ENCODE data around the gene P2RY11.
A peak's percentile ranks its signal among the peaks of the same experiment; 100 is the strongest.

The P2RY11 gene

GRCh38 chr19:10093295-10094186 lies 18.0 kb upstream of the P2RY11 start:
- DNase-seq: no peak

- DNase-seq: no peak
Measured at GRCh38 chr19:10095622-10095947, 15.9 kb upstream of the P2RY11 start.

- peak; percentile 70 for DNase-seq
Measured at GRCh38 chr19:10095948-10096614, 15.4 kb upstream of the P2RY11 start.

- no peak for DNase-seq
Measured at GRCh38 chr19:10096615-10096963, 14.9 kb upstream of the P2RY11 start.

- no peak for DNase-seq
Measured at GRCh38 chr19:10100163-10100785, 11.2 kb upstream of the P2RY11 start.

GRCh38 chr19:10102787-10103236 lies 8.7 kb upstream of the P2RY11 start:
- DNase-seq: no peak

- no peak for DNase-seq
Measured at GRCh38 chr19:10104130-10104513, 7.4 kb upstream of the P2RY11 start.

GRCh38 chr19:10104665-10105508 lies 6.6 kb upstream of the P2RY11 start:
- no peak for DNase-seq

GRCh38 chr19:10105509-10106099 lies 5.9 kb upstream of the P2RY11 start:
- DNase-seq: no peak

GRCh38 chr19:10106100-10106936 lies 5.2 kb upstream of the P2RY11 start, which contains the start of gene PPAN:
Gene PPAN (plus strand): TSS chr19:10106362. CDS start chr19:10106395, 33 bp downstream.
- DNase-seq: peak; percentile 93

- DNase-seq: no peak
Measured at GRCh38 chr19:10107254-10107653, 4.2 kb upstream of the P2RY11 start.

- no peak for DNase-seq
Measured at GRCh38 chr19:10107817-10108367, 3.6 kb upstream of the P2RY11 start.

GRCh38 chr19:10109528-10109927 lies 2.0 kb upstream of the P2RY11 start:
- DNase-seq: no peak

- no peak for DNase-seq
Measured at GRCh38 chr19:10110076-10110971, 1.2 kb upstream of the P2RY11 start.

- DNase-seq: no peak
Measured at GRCh38 chr19:10110972-10111317, 548 bp upstream of the P2RY11 start.

- no peak for DNase-seq
Measured at GRCh38 chr19:10112037-10112761, 706 bp downstream of the P2RY11 start.

- no peak for DNase-seq
Measured at GRCh38 chr19:10112895-10113591, 1.6 kb downstream of the P2RY11 start.

GRCh38 chr19:10113592-10113963 lies 2.1 kb downstream of the P2RY11 start:
- DNase-seq: no peak
